ENCODE data around the gene RTN3. TPM values are rescaled to one million over a fixed set of nuclear protein-coding genes. Genes with fewer than 3 reads are reported as not detected.

Gene RTN3
- total RNA-seq, 1 donor from 2014 or later, result 88.5 TPM

GRCh38 chr11:63710476-63711217, 29.3 kb downstream of the RTN3 start:
- Mint-ChIP-seq H3K27ac (ENCODE audit: unreplicated experiment) (peak overlapping the region; percentile 30), H3K36me3 (ENCODE audit: low read depth) (no peaks in the 10 kb centered on the region), H3K4me1 (ENCODE audit: low read depth) (peaks cover 30% of the 10 kb centered on the region), H3K4me3 (ENCODE audit: unreplicated experiment) (no peak overlapping the region), H3K9me3 (ENCODE audit: low read depth) (no peaks in the 10 kb centered on the region), H3K27me3 (ENCODE audit: low read depth) (no peaks in the 10 kb centered on the region)
- TF ChIP-seq, protein P1, sequence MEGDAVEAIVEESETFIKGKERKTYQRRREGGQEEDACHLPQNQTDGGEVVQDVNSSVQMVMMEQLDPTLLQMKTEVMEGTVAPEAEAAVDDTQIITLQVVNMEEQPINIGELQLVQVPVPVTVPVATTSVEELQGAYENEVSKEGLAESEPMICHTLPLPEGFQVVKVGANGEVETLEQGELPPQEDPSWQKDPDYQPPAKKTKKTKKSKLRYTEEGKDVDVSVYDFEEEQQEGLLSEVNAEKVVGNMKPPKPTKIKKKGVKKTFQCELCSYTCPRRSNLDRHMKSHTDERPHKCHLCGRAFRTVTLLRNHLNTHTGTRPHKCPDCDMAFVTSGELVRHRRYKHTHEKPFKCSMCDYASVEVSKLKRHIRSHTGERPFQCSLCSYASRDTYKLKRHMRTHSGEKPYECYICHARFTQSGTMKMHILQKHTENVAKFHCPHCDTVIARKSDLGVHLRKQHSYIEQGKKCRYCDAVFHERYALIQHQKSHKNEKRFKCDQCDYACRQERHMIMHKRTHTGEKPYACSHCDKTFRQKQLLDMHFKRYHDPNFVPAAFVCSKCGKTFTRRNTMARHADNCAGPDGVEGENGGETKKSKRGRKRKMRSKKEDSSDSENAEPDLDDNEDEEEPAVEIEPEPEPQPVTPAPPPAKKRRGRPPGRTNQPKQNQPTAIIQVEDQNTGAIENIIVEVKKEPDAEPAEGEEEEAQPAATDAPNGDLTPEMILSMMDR (IDR thresholded peaks at IDR 0.05), result peak; percentile 36
- DNase-seq (ENCODE audit: low spot score), result no peak

DNA sequence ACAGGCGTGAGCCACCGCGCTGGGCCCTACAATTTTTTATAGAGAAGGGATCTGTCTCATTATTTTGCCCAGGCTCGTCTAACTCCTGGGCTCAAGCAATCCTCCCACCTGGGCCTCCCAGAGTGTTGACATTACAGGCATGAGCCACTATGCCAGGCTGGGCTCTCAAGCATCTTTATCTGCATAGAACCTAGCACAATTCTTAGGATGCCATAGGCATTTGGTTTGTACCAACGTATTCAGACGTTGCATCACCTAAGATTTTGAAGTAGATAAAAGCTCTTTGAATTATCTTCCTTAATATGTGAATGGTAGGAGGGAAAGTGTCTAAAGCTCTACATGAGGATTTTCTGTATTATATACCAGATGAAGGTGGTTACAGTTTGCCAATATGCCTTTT, 30.5 kb downstream of the RTN3 start:
- TF ChIP-seq, protein P1 (IDR thresholded peaks at IDR 0.05), result no peak
- H3K36me3 Mint-ChIP-seq (ENCODE audit: low read depth), result no peaks in the 10 kb centered on the region
- no peaks in the 10 kb centered on the region for H3K27me3 Mint-ChIP-seq (ENCODE audit: low read depth)
- no peak for DNase-seq (ENCODE audit: low spot score)
- H3K4me1 Mint-ChIP-seq (ENCODE audit: low read depth), result peaks cover 29% of the 10 kb centered on the region
- H3K4me3 Mint-ChIP-seq (ENCODE audit: unreplicated experiment), result no peak overlapping the region
- H3K27ac Mint-ChIP-seq (ENCODE audit: unreplicated experiment), result no peak overlapping the region
- H3K9me3 Mint-ChIP-seq (ENCODE audit: low read depth), result no peaks in the 10 kb centered on the region

DNA sequence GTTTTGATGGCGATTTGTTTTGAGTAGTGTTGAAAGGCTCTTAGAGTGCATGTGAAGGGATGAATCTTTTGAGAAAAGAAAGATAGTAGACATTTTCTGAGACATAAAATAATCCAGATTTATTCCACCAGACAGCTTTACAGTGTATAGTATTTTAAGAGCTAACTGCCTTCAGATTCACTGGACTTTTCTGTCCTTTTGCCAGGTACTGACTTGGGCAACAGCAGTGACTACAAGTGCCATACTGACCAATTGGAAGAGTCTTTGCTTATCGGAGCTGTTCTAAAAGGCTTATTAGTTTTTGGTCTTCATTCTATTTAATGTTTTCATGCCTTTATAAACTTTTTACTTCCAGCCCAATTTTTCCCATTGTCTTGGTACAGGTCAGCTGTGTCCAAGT, 32.5 kb downstream of the RTN3 start:
- Mint-ChIP-seq H3K27ac (ENCODE audit: unreplicated experiment) (no peak overlapping the region), H3K27me3 (ENCODE audit: low read depth) (no peaks in the 10 kb centered on the region), H3K4me3 (ENCODE audit: unreplicated experiment) (no peak overlapping the region), H3K36me3 (ENCODE audit: low read depth) (no peaks in the 10 kb centered on the region), H3K9me3 (ENCODE audit: low read depth) (no peaks in the 10 kb centered on the region), H3K4me1 (ENCODE audit: low read depth) (peaks cover 26% of the 10 kb centered on the region)
- no peak for DNase-seq (ENCODE audit: low spot score)
- TF ChIP-seq, protein P1 (IDR thresholded peaks at IDR 0.05), result no peak

DNA sequence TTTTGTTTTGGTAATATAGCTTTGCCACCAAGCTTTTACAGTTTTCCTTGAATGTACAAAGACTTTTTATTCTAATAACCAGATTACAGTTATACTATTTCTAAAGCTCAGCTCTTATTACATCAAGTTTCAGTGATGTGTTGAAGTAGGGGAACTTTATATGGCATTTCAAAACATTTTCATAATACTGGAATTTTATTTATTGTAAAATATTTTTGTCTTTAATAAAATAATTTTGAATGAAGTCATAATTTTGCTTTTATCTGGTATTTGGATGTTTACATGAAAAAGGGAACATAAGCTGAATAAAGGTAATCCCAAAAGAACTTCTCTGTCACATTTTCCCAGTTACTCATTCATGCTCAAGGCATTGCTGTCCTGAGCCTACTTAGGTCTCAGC, 34.7 kb downstream of the RTN3 start:
- no peaks in the 10 kb centered on the region for H3K36me3 Mint-ChIP-seq (ENCODE audit: low read depth)
- H3K27me3 Mint-ChIP-seq (ENCODE audit: low read depth), result no peaks in the 10 kb centered on the region
- no peak for DNase-seq (ENCODE audit: low spot score)
- no peak overlapping the region for H3K4me3 Mint-ChIP-seq (ENCODE audit: unreplicated experiment)
- peak overlapping the region; percentile 27 for H3K27ac Mint-ChIP-seq (ENCODE audit: unreplicated experiment)
- H3K9me3 Mint-ChIP-seq (ENCODE audit: low read depth), result no peaks in the 10 kb centered on the region
- TF ChIP-seq, protein P1 (IDR thresholded peaks at IDR 0.05), result no peak
- peaks cover 17% of the 10 kb centered on the region for H3K4me1 Mint-ChIP-seq (ENCODE audit: low read depth)

DNA sequence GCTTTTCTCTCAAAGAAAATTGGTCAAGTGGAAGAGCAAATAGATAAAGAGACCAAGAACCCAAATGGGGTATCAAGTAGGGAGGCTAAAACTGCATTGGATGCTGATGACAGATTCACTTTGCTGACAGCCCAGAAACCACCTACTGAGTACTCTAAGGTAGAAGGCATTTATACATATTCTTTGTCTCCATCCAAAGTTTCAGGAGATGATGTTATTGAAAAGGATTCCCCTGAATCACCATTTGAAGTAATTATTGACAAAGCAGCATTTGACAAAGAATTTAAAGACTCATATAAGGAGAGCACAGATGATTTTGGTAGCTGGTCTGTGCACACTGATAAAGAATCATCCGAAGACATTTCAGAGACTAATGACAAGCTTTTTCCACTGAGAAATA, 37.7 kb downstream of the RTN3 start:
- Mint-ChIP-seq H3K27ac (ENCODE audit: unreplicated experiment) (no peak overlapping the region), H3K4me3 (ENCODE audit: unreplicated experiment) (no peak overlapping the region), H3K4me1 (ENCODE audit: low read depth) (peaks cover 10% of the 10 kb centered on the region), H3K9me3 (ENCODE audit: low read depth) (no peaks in the 10 kb centered on the region), H3K36me3 (ENCODE audit: low read depth) (no peaks in the 10 kb centered on the region), H3K27me3 (ENCODE audit: low read depth) (no peaks in the 10 kb centered on the region)
- no peak for DNase-seq (ENCODE audit: low spot score)
- TF ChIP-seq, protein P1 (IDR thresholded peaks at IDR 0.05), result no peak
